ENCODE results near the gene TFAP2C.

DNA sequence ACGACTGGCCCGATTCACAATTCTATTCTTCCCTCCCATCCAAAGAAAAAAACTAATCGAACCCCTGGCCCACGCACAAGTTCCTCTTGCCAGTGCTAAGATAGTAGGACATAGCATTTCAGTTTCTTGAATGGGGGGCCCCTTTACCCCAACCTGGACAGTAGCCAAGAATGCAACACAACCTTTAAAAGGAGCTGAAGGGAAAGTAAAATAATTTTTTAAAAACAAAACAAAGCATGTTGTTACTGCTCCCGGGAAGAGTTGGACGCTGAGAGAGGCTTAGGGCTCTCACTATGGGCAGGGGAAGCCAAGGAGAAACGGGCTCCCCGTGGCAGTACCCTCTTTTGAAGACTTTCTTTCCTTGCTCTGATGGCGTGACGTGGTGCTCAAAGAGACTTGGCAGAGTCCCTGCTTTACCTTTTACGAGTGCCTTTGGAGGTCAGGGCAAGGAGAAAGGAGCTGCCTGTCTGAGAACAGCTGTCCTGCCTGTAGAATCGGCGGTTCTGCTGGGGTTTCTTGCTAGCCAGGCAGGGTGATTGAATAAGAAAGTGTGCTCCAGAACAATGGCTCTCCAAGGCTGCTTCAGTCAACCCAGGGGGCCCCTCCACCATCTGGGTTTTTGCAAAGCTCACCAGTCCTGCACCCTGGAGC is 5.8 kb downstream of the TFAP2C start:
- TF ChIP-seq POLR2AphosphoS5 (IDR thresholded peaks at IDR 0.05; ENCODE audit: low read depth, low read length): no peak
- TF ChIP-seq SIN3A (IDR thresholded peaks at IDR 0.05; ENCODE audit: borderline replicate concordance, insufficient read depth, low read length): no peak
- TF ChIP-seq, protein P1, sequence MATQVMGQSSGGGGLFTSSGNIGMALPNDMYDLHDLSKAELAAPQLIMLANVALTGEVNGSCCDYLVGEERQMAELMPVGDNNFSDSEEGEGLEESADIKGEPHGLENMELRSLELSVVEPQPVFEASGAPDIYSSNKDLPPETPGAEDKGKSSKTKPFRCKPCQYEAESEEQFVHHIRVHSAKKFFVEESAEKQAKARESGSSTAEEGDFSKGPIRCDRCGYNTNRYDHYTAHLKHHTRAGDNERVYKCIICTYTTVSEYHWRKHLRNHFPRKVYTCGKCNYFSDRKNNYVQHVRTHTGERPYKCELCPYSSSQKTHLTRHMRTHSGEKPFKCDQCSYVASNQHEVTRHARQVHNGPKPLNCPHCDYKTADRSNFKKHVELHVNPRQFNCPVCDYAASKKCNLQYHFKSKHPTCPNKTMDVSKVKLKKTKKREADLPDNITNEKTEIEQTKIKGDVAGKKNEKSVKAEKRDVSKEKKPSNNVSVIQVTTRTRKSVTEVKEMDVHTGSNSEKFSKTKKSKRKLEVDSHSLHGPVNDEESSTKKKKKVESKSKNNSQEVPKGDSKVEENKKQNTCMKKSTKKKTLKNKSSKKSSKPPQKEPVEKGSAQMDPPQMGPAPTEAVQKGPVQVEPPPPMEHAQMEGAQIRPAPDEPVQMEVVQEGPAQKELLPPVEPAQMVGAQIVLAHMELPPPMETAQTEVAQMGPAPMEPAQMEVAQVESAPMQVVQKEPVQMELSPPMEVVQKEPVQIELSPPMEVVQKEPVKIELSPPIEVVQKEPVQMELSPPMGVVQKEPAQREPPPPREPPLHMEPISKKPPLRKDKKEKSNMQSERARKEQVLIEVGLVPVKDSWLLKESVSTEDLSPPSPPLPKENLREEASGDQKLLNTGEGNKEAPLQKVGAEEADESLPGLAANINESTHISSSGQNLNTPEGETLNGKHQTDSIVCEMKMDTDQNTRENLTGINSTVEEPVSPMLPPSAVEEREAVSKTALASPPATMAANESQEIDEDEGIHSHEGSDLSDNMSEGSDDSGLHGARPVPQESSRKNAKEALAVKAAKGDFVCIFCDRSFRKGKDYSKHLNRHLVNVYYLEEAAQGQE (IDR thresholded peaks at IDR 0.05; ENCODE audit: insufficient read depth in 1 of 2, low read depth in 2 of 2, low read length in 2 of 2): no peak
- TF ChIP-seq FOXP2 (optimal IDR thresholded peaks at IDR 0.05; ENCODE audit: borderline replicate concordance, extremely low read depth, extremely low read length, insufficient read depth): no peak

Data from PFSK-1 (cell line).